HPDE6-E6E7 (cell line): ENCODE data around the gene AOC1.
"Not testable (repeated sequence)": the region's sequence is repeated elsewhere in the genome, so short reads cannot be mapped to it uniquely, and the experiment has no call there.

ENCODE experiments used
- DNase-seq: peaks from one replicate; pipeline ENCODE4 v3.0.0; 2011; ENCODE audit warnings: missing footprints; ENCODE audit errors: extremely low spot score

Gene AOC1, protein sequence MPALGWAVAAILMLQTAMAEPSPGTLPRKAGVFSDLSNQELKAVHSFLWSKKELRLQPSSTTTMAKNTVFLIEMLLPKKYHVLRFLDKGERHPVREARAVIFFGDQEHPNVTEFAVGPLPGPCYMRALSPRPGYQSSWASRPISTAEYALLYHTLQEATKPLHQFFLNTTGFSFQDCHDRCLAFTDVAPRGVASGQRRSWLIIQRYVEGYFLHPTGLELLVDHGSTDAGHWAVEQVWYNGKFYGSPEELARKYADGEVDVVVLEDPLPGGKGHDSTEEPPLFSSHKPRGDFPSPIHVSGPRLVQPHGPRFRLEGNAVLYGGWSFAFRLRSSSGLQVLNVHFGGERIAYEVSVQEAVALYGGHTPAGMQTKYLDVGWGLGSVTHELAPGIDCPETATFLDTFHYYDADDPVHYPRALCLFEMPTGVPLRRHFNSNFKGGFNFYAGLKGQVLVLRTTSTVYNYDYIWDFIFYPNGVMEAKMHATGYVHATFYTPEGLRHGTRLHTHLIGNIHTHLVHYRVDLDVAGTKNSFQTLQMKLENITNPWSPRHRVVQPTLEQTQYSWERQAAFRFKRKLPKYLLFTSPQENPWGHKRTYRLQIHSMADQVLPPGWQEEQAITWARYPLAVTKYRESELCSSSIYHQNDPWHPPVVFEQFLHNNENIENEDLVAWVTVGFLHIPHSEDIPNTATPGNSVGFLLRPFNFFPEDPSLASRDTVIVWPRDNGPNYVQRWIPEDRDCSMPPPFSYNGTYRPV

DNA sequence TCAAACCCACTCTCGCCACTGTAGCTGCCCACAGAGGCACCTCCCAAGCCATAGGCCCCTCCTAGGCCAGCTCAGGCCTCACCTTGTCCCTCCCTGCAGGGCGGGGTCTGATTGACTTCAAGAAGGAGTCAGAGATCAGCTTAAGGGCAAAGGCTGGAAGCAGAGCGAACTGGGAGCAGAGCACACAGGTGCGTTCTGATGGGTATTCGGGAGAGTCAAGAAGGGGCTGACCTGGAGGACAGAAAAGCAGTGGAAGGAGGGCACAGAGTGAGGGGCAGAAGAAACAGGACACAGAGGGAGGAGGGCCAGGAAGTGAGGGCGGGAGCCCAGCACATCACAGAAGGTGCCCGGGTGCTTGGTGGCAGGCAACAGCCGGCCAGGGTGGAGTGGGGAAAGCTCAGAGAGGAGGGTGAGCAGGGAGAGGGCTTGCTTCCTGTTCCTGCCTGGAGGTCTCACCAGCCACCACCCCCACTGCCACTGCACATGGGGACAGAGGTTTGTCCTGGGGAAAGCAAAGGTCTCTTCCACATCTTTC, at the start of gene AOC1:
Gene AOC1, plus strand, starts transcription at position 147 of the 535 bp plus-strand sequence. CDS start 3,954 bp downstream, outside the sequence.
- no peak for DNase-seq

DNA sequence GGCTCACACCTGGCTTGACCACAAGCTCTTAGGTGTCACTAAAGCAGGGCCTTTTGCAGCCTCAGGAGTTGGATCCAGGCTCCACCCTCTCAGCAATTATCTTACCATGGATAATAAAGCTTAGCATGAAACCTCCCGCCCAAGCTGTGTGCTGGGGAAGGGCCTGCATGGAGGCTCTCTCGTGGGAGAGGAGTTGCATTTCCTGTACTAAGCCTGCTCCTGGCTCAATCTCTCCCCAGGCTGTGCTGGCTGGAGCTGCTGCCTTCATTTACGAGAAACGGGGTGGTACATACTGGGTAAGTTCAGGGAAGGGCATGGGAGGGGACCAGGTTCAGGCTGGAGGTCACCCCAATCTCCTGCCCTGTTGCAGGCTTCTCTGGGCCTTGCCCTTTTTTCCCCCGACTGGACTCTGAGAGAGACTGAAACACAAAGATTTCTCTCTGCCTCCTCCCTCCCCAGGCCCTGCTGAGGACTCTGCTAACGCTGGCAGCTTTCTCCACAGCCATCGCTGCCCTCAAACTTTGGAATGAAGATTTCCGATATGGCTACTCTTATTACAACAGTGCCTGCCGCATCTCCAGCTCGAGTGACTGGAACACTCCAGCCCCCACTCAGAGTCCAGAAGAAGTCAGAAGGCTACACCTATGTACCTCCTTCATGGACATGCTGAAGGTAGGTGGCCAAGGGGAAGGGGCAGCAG, 49.0 kb upstream of the AOC1 start:
- DNase-seq, result no peak

GRCh38 chr7:150804802-150805201, 47.5 kb upstream of the AOC1 start:
- DNase-seq, result no peak

DNA sequence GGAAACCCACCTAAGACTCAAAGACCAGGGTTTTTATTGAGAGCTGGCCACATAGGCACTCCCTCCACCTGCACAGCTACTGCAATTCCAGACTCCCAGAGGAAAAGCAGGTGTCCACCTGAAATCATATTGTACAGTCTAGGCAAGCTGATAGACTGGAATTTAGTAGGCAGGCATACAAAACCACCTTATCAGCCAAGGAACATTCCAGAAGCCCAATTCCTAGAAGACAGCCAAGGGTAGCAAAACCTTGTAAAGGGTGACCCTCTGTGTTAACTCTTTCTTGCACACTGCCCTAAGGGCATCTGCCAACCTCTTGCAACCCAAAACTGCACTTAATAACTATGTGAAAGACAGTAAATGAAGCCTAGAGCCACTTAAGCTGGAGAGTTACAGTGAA, 46.5 kb upstream of the AOC1 start:
- no peak for DNase-seq

DNA sequence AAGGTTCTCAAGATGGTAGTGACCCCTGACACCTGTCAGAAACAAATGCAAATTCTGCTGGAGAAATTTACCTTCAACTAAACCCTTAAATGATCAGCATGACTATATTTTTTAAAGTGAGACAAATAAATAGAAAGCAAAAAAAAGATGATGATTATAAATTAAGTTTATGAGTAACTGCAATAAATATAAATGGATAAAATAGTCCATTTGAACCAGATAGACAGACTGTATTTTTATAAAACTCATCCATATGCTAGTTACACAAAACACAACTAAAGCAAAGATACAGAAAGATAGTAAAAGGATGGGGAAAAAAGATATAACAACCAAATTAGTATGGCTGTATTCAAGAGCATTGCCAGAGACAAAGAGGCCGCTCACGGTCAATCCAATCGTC, 45.9 kb upstream of the AOC1 start:
- no peak for DNase-seq

- DNase-seq, result no peak
These were observed 45.5 kb upstream of the AOC1 start for GRCh38 chr7:150806863-150807262.

GRCh38 chr7:150807616-150808438, 44.5 kb upstream of the AOC1 start:
- not testable (repeated sequence) for DNase-seq

- DNase-seq, result no peak
These were observed 37.9 kb upstream of the AOC1 start for GRCh38 chr7:150814328-150815001.

DNA sequence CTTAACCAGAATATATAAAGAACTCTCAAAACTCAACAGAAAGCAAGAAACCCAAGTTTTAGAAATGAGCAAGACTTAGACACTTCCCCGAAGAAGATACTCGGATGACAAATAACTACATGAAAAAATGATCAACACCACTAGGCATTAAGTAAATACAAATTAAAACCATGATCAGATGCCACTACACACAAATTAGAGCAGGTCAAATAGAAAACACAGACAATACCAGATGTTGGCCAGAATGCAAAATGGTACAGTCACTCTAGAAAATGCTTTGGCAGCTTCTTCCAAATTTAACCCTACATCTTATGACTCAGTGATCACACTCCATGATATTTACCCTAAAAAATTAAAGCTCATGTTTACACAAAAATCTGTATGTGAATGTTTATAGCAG, 33.3 kb upstream of the AOC1 start:
- no peak for DNase-seq

DNA sequence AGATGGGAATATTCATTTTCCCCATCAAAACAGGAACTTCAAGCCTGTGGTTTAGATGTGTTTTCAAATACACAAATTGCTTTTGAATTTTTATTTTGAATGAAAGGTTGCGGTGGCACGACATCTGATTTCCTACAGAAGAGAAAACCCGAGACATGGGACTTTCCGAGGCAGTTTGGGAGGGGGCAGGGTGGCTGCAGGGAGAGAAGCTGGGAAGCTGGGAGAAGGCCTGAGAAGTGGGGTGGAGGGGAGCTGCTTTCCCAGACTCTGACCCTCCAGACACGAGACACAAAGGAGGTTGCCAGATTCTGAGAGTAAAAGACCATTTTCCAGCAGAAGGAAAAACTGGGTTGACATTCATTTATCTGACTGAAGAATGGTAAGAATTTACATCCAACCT, 32.2 kb upstream of the AOC1 start:
- DNase-seq, result no peak

- no peak for DNase-seq
These were observed 31.6 kb upstream of the AOC1 start for GRCh38 chr7:150820578-150821198.

DNA sequence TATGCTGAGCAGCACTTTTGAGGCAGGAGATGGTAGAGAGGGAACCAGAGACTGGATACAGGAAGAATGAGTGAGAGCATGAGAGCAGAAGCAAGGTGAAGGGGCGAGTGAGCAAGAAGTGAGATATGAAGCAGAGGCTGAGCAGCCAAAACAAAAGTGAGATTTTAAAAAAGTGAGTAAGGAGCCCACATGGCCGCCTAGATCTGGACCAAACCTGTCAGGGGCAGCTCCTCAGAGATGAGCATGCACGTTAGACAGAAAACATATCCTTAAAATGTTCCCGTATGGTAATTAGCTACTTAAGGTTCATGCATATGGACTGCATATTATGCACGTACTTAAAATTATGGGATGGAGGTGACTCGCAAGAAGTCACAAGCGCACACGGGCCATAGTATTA, 29.3 kb upstream of the AOC1 start:
- no peak for DNase-seq

DNA sequence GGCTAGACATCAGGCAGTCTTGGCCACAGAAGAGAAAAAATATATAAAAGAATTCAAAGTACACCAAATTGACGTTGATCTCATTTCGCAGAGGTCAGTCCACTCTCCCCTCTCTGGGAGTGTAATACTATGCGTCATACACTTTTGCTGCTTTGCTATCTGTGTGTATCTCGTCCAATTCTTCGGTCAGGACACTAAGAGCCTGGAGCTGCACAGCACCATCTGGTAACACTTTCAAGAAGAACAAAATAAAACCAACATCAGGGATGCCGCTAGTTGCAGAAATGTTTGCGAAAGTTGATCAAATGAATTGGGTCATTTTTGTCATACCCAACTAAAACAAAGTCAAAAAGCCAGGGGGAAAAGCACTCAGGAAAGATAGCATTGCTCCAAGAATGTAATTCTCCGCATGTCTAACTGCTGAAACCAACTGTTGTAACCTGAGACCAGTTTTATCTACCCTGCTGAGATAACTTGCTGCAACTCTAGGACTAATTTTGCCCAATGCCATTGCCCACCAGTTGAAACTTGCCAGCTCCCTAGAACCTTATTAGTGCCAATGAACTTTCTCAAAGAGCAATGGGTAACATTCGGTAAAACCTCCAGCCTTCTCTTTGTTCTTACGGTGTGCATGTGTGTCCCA, 28.7 kb upstream of the AOC1 start:
- DNase-seq, result no peak

DNA sequence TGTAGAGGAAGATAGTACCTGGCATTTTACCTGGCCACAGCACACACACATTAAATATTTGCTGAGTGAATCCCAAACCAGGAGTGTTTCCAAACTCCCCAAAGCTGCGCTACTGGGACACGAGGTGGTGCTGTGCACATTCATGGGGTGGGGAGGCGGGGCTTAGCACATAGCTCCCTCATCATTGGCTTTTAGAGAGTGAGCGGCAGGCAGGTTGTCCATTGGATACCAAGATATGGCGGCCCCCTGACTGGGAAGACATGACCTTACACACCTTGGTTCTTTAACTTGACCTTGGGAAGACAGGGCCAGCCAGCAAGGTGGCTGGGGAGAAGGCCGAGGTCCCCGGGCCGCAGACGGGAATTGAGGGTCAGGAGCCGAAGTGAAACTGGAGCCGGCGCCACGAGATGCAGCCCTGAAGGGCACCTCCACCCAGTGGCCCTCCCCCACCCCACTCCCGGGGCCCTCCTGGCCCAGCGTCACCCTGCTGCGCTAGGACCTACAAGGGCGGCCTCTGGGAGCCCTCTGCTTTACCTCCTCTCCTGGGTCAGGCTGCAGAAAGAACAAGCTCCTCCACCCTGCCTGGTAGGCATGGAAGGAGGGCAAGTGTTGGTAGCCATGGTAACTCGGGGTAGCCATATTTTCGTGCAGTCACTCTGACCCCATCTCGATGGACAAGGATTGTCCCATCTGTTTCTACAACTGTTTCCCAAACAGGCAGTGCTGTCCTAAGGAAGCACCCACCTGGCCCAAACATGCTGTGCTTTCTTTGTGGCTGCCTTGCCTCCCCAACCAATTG, 27.7 kb upstream of the AOC1 start:
- DNase-seq, result no peak

DNA sequence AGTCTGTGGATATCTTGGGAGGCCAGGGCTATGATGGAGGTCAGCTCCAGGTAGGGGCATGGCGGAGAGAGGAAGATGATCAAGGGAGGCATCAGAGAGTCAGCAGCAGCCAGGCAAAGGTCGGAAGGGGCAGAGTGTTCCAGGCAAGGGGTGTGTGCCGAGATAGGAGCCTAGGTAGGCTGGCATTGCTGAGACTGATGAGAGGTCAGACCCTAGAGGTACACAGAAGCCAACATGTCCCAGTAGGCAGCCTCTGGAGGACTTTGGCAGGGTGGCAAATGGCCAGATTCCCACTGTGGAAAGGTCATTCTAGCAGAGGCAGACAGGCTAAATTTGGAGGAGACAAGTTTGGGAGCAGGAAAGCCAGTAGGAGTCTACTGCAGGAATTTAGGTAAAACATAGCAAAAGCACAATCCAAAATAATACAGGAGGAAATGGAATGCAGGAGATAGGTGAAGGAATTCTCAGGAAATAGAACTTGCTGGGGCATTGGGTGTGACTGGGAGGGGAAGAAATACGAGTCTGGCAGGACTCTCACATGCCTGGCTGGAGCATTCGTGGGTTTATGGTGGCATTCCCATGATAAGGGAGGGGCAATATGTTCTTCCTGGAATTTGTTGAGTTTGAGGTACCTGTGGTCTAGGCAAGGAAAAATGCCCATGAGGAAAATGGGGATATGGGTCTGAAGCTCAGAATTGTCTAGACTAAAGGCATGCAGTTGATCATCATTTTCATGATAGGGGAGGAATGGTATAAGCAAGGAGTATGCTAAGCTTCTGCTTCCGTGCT, 26.1 kb upstream of the AOC1 start:
- DNase-seq, result no peak

DNA sequence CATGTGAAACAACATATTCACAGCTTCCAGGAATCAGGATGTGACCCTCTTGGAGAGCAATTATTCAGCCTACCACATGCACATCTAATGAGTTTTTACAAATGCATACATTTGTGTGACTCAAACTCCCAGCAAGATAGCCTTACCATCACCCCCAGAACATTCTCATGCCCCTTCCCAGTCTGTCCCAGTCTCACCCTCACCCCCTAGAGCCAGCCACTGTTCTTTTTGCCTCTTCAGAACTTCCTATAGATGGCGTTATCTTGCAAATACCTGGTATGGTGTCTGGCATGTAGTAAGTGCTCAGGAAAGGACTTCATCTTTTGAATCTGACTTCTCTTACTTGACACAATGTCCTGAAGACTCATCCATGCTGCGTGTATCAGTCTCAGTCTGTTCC, 23.9 kb upstream of the AOC1 start:
- no peak for DNase-seq

GRCh38 chr7:150829426-150829825, 22.9 kb upstream of the AOC1 start:
- no peak for DNase-seq

GRCh38 chr7:150830937-150831336, 21.4 kb upstream of the AOC1 start:
- no peak for DNase-seq
